Measurements from ENCODE around the gene TLR1.

Gene TLR1

GRCh38 chr4:38785041-38785790 lies 19.4 kb downstream of the TLR1 start:
- TF ChIP-seq CTCF (IDR thresholded peaks at IDR 0.05; ENCODE audit: borderline replicate concordance, extremely low read depth, low read length, poor library complexity, severe bottlenecking) (no peak), EZH2 (IDR thresholded peaks at IDR 0.05; ENCODE audit: borderline replicate concordance, low read depth, low read length, severe bottlenecking) (no peak)
- Histone ChIP-seq H3K36me3 (ENCODE audit: insufficient read depth, low read length) (no peaks in the 10 kb centered on the region), H3K9ac (ENCODE audit: low read depth, low read length) (no peak overlapping the region), H3K27me3 (ENCODE audit: insufficient read depth, low read length, poor library complexity) (no peaks in the 10 kb centered on the region), H3K27ac (ENCODE audit: low read length) (no peak overlapping the region), H3K79me2 (ENCODE audit: insufficient read depth, low read length) (no peaks in the 10 kb centered on the region), H2AFZ (ENCODE audit: low read depth, low read length) (no peak overlapping the region), H3K4me1 (ENCODE audit: insufficient read depth, low read length) (no peaks in the 10 kb centered on the region), H3K9me3 (ENCODE audit: insufficient read depth, low read length, severe bottlenecking) (no peaks in the 10 kb centered on the region), H4K20me1 (ENCODE audit: insufficient read depth, low read length) (no peaks in the 10 kb centered on the region), H3K4me2 (ENCODE audit: insufficient read depth, low read length) (no peak overlapping the region), H3K4me3 (ENCODE audit: low read depth in 1 of 2, low read length in 2 of 2) (no peak overlapping the region)
- no peak for ATAC-seq (ENCODE audit: insufficient read depth, low read depth)
- DNase-seq = no peak

GRCh38 chr4:38784141-38784540 lies 20.4 kb downstream of the TLR1 start:
- no peak for ATAC-seq (ENCODE audit: insufficient read depth, low read depth)
- H3K9ac ChIP-seq (ENCODE audit: low read depth, low read length) = no peak overlapping the region

GRCh38 chr4:38783109-38783460 lies 21.5 kb downstream of the TLR1 start:
- Histone ChIP-seq H3K4me2 (ENCODE audit: insufficient read depth, low read length) (no peak overlapping the region), H3K36me3 (ENCODE audit: insufficient read depth, low read length) (no peaks in the 10 kb centered on the region), H3K4me3 (ENCODE audit: low read depth in 1 of 2, low read length in 2 of 2) (no peak overlapping the region), H2AFZ (ENCODE audit: low read depth, low read length) (no peak overlapping the region), H3K9me3 (ENCODE audit: insufficient read depth, low read length, severe bottlenecking) (no peaks in the 10 kb centered on the region), H3K4me1 (ENCODE audit: insufficient read depth, low read length) (no peaks in the 10 kb centered on the region), H3K27ac (ENCODE audit: low read length) (no peak overlapping the region), H3K9ac (ENCODE audit: low read depth, low read length) (no peak overlapping the region), H4K20me1 (ENCODE audit: insufficient read depth, low read length) (no peaks in the 10 kb centered on the region), H3K27me3 (ENCODE audit: insufficient read depth, low read length, poor library complexity) (no peaks in the 10 kb centered on the region), H3K79me2 (ENCODE audit: insufficient read depth, low read length) (no peaks in the 10 kb centered on the region)
- TF ChIP-seq CTCF (IDR thresholded peaks at IDR 0.05; ENCODE audit: borderline replicate concordance, extremely low read depth, low read length, poor library complexity, severe bottlenecking) = no peak
- DNase-seq = no peak
- no peak for ATAC-seq (ENCODE audit: insufficient read depth, low read depth)

More at GRCh38 chr4:38784141-38784540, 20.4 kb downstream of the TLR1 start:
- no peaks in the 10 kb centered on the region for H3K9me3 ChIP-seq (ENCODE audit: insufficient read depth, low read length, severe bottlenecking)
- TF ChIP-seq EZH2 (IDR thresholded peaks at IDR 0.05; ENCODE audit: borderline replicate concordance, low read depth, low read length, severe bottlenecking) (no peak), CTCF (IDR thresholded peaks at IDR 0.05; ENCODE audit: borderline replicate concordance, extremely low read depth, low read length, poor library complexity, severe bottlenecking) (no peak)
- H3K4me3 ChIP-seq (ENCODE audit: low read depth in 1 of 2, low read length in 2 of 2) = no peak overlapping the region
- H3K27me3 ChIP-seq (ENCODE audit: insufficient read depth, low read length, poor library complexity) = no peaks in the 10 kb centered on the region
- H3K79me2 ChIP-seq (ENCODE audit: insufficient read depth, low read length) = no peaks in the 10 kb centered on the region
- DNase-seq = no peak
- no peaks in the 10 kb centered on the region for H3K4me1 ChIP-seq (ENCODE audit: insufficient read depth, low read length)
- H4K20me1 ChIP-seq (ENCODE audit: insufficient read depth, low read length) = no peaks in the 10 kb centered on the region
- no peak overlapping the region for H3K27ac ChIP-seq (ENCODE audit: low read length)
- no peaks in the 10 kb centered on the region for H3K36me3 ChIP-seq (ENCODE audit: insufficient read depth, low read length)
- H2AFZ ChIP-seq (ENCODE audit: low read depth, low read length) = no peak overlapping the region
- no peak overlapping the region for H3K4me2 ChIP-seq (ENCODE audit: insufficient read depth, low read length)

Data from DND-41 (cell line).